GM12872 (cell line): Measurements from ENCODE around the gene HOXD4.

Experiments
- CTCF ChIP-seq: IDR thresholded peaks from 3 replicates; pipeline ENCODE4 v1.5.1; 2011; ENCODE audit warnings: low read depth, mild to moderate bottlenecking, low read length, moderate library complexity; ENCODE audit not compliant: insufficient read depth

Gene HOXD4

GRCh38 chr2:176110415-176111308, 40.7 kb upstream of the HOXD4 start:
- TF ChIP-seq CTCF, result no peak

- TF ChIP-seq CTCF, result peak; percentile 82
These were observed 40.1 kb upstream of the HOXD4 start for GRCh38 chr2:176111309-176111663.

GRCh38 chr2:176111846-176112374, 39.4 kb upstream of the HOXD4 start:
- TF ChIP-seq CTCF, result no peak

- no peak for TF ChIP-seq CTCF
These were observed 38.7 kb upstream of the HOXD4 start for GRCh38 chr2:176112375-176113302.

GRCh38 chr2:176114120-176114929, 37.0 kb upstream of the HOXD4 start:
- TF ChIP-seq CTCF, result no peak

GRCh38 chr2:176114930-176115625, 36.3 kb upstream of the HOXD4 start:
- no peak for TF ChIP-seq CTCF
